Measurements from ENCODE around the gene NUP93.

DNA sequence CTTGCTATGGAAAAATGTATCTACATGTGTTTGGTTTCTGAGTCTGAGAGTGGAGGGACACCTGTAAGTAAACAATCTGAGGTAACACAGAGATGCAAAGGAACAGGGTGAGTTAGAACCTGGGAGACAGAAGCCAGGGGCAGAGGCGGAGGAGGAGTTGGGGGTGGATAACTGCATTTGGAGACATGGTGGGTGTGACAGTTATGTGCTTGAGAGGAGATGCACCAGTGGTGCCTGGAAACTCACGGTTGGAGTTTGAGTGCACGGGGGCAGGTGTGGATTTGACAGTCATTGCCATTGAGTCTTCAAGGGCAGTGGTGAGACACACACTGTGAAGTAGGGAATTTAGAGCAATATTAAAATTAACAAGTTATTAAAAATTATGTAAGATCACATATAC is 6.5 kb downstream of the NUP93 start:
- TF ChIP-seq FOXK2 (IDR thresholded peaks at IDR 0.05) (no peak), FOXA1 (IDR thresholded peaks at IDR 0.05) (no peak), NFRKB (IDR thresholded peaks at IDR 0.05) (no peak), SP1 (IDR thresholded peaks at IDR 0.05) (no peak), FOXM1 (IDR thresholded peaks at IDR 0.05; ENCODE audit: borderline replicate concordance) (no peak), SUZ12 (IDR thresholded peaks at IDR 0.05) (no peak), L3MBTL2 (conservative IDR thresholded peaks at IDR 0.05) (no peak), TARDBP (IDR thresholded peaks at IDR 0.05) (no peak)
- TF ChIP-seq, protein P1, sequence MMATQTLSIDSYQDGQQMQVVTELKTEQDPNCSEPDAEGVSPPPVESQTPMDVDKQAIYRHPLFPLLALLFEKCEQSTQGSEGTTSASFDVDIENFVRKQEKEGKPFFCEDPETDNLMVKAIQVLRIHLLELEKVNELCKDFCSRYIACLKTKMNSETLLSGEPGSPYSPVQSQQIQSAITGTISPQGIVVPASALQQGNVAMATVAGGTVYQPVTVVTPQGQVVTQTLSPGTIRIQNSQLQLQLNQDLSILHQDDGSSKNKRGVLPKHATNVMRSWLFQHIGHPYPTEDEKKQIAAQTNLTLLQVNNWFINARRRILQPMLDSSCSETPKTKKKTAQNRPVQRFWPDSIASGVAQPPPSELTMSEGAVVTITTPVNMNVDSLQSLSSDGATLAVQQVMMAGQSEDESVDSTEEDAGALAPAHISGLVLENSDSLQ (IDR thresholded peaks at IDR 0.05), result no peak

Data from HEK293T (cell line).